Measurements from ENCODE around the gene CBFA2T3.

CBFA2T3 gene

GRCh38 chr16:88884569-88885271 lies 92.3 kb downstream of the CBFA2T3 start:
- TF ChIP-seq, protein P1, sequence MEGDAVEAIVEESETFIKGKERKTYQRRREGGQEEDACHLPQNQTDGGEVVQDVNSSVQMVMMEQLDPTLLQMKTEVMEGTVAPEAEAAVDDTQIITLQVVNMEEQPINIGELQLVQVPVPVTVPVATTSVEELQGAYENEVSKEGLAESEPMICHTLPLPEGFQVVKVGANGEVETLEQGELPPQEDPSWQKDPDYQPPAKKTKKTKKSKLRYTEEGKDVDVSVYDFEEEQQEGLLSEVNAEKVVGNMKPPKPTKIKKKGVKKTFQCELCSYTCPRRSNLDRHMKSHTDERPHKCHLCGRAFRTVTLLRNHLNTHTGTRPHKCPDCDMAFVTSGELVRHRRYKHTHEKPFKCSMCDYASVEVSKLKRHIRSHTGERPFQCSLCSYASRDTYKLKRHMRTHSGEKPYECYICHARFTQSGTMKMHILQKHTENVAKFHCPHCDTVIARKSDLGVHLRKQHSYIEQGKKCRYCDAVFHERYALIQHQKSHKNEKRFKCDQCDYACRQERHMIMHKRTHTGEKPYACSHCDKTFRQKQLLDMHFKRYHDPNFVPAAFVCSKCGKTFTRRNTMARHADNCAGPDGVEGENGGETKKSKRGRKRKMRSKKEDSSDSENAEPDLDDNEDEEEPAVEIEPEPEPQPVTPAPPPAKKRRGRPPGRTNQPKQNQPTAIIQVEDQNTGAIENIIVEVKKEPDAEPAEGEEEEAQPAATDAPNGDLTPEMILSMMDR (IDR thresholded peaks at IDR 0.05; ENCODE audit: extremely low read depth, missing control alignments): no peak
- no peak for DNase-seq (ENCODE audit: low spot score)

DNA sequence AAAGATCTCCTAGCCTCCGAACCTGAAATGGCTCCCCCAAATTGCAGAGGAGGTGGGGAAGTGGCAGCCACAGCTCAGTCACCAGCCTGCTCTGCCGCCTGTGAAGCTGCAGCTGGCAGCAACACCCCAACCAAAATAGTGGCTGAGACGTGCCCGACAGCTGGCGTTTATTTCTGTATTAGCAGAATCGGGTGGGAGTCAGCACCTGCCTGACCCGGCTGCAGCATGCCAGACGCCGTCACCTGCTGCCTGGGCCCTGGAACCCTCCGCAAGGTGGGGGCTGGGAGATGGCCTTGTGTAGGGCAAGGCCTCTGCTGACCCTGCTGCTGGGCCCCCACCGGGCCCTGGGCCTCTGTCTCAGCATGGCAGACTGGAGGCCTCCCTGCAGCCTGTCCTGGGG lies 93.1 kb downstream of the CBFA2T3 start:
- TF ChIP-seq, protein P1 (IDR thresholded peaks at IDR 0.05; ENCODE audit: extremely low read depth, missing control alignments): no peak

DNA sequence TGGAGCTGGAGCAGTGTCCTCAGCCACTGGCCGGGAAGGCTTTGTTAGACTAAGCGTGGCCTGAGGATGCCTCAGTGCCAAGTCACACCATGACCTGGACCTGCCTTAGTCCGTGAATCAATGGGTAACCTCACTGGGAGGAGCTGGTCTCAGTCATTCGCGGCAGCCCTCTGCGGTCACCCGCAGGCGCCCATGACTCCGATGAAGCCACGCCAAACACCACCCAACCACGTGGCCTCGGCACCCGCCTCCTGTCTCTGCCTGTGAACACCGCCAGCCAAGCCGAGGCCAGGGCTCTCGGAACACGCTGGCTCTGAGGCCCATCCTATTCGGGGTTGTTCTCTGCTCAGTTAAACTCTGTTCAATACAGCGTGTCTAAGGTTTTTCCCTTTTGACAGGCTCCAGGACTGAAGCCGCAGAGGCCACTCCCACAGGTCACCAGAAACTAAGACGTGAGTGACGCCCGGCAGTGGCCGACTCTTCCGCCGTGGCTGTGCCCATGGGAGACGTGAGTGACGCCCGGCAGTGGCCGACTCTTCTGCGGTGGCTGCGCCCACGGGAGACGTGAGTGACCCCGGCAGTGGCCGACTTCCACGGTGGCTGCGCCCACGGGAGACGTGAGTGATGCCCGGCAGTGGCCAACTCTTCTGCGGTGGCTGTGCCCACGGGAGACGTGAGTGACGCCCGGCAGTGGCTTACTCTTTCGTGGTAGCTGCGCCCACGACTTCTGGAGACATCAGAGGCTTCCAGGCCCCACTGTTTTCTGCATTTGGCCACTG lies 93.7 kb downstream of the CBFA2T3 start:
- DNase-seq (ENCODE audit: low spot score): no peak
- TF ChIP-seq, protein P1 (IDR thresholded peaks at IDR 0.05; ENCODE audit: extremely low read depth, missing control alignments): no peak

More for the DNA sequence above, 93.1 kb downstream of the CBFA2T3 start:
- no peak for DNase-seq (ENCODE audit: low spot score)

DNA sequence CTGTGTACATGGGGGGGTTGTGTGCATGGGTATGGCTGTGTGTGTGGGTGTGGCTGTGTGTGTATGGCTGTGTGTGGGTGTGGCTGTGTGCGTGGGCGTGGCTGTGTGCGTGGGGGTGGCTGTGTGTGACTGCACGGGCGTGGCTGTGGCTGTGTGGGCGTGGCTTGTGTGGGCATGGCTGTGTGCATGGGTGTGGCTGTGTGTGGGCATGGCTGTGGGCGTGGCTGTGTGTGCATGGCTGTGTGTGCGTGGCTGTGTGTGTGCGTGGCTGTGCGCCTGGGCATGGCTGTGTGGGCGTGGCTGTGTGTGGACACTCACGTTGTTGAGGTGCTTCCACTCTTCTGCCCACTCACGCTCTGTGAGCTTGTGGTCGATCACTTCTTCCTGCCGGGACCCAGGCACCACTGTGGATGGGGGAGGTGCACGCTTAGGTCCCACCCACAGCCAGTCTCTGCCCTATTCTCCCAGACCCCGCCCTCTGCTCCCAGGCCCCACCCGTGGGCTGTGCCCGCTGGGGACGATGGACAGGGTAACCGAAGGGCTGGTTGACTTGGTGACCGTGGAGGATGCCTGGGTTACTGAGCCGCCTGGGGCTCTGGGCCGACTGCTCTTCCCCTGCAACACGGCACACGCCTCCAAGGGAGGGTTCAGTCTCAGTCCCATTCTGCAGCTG lies 94.5 kb downstream of the CBFA2T3 start:
- no peak for DNase-seq (ENCODE audit: low spot score)

DNA sequence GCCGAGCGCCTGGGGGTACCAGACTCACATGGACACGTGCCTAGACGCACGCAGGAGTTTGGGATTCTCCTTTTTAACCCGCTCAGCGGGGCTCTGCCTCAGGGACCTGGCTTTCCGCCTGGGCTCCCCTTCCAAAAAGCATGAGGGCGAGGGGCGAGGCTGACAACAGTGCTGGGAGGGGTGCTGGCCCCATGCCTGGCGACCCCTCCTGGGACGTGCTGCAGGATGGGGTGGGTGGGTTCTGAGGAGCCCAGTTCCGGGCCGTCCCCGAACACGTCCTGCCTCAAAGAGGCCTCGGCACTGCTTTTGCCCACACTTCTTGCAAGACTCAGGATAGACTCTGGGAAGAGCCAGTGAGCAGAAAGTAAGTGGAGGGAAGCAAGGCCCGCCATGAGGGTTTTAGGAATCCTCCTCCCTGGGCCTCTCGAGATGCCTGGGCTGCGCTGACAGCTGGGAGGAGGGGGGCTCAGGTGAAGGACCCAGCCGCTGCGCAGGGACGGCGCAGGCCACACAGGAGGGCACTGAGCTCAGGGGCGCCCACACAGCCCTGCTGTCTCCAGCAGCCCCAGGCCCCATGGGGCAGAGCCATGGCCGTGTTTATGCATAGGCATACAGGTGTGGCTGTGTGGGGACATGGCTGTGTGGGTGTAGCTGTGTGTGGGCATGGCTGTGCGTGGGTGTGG lies 95.2 kb downstream of the CBFA2T3 start:
- TF ChIP-seq, protein P1 (IDR thresholded peaks at IDR 0.05; ENCODE audit: extremely low read depth, missing control alignments): no peak
- DNase-seq (ENCODE audit: low spot score): no peak

More for the DNA sequence above, 94.5 kb downstream of the CBFA2T3 start:
- TF ChIP-seq, protein P1 (IDR thresholded peaks at IDR 0.05; ENCODE audit: extremely low read depth, missing control alignments): no peak

DNA sequence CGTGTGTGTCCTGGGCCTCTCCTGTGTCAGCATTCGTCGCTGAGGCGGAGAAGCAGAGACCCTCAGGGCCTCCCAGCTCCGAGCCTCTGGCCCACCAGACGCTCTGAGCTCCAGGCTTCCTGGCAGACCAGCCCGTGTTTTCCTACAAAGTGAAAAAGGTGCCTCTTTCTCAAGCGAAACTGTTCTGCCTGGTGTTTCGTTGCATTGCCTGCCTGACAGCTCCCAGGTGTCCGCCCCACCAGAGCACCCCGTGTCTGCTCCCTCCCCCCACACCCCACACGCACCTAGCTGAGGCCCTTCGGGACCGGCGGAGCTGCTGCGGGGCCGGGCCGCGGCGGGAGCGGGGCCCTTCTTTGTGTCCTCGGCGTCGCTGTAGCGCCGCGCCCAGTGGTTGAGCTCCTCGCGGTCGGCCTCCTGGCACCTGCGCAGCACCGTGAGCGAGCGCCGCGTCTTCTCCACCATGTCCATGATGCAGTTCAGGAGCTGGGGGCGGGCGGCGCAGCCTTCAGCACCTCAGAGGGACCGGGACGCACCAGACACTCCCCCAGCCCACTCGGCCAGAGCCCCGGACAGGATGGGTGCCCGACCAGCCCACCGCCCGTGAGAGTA lies 95.9 kb downstream of the CBFA2T3 start:
- TF ChIP-seq, protein P1 (IDR thresholded peaks at IDR 0.05; ENCODE audit: extremely low read depth, missing control alignments): no peak

More for the DNA sequence above, 95.9 kb downstream of the CBFA2T3 start:
- no peak for DNase-seq (ENCODE audit: low spot score)

Data from GM20000 (cell line).